NCI-H1417 (cell line): ENCODE data around the gene ATP1A2.

Experiments
- DNase-seq, 3 experiments: peaks; one replicate each; lab custom pipeline; 2025; lab: John Stamatoyannopoulos, UW

ATP1A2 gene

DNA sequence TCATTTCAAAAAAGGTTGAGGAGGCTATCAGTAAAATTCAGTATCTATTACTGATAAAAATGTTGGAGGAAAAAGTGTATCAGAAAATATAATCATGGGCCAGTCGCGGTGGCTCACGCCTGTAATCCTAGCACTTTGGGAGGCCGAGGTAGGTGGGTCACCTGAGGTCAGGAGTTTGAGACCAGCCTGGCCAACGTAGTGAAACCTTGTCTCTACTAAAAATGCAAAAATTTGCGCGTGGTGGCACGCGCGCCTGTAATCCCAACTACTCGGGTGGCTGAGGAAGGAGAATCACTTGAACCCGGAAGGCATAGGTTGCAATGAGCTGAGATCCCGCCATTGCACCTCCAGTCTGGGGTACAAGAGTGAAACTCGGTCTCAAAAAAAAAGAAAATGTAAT, 30.5 kb downstream of the ATP1A2 start:
- no peak for DNase-seq

DNA sequence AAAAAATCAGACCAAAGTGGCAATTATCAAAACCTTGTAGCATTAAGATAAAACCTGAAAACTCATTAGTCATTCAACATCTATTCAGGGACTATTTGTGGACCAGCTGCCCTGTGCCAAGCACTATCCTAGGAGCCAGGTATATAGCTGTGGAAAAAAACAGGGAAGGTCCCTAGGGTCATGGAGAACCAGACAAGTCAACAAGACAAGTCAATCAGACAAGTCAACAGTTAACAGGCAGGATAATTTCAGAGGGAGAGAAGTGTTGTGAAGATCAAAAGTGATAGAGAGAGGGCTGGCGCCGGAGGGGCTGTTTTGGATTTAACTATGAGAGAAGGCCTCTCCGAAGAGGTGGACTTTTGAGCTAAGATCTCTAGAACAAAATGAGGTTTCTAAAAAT, 32.6 kb downstream of the ATP1A2 start:
- DNase-seq = no peak

DNA sequence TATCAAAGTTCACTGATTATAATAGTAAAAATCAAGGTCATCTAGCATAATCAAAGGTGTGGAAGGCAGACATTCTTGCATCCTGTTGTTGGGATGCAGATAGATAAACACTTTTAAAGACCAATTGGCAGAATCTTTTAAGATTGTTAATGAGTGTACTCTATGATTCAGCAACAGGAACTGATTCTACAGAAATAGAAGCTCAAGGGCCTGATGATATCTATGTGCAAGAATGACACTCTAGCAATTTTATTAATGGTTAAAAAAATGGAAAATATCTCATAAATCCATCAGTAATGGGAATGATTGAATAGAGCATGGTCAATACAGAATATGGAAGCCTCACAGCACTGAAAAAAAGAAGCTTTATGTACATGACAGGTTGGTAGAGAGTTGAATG, 33.7 kb downstream of the ATP1A2 start:
- no peak for DNase-seq

DNA sequence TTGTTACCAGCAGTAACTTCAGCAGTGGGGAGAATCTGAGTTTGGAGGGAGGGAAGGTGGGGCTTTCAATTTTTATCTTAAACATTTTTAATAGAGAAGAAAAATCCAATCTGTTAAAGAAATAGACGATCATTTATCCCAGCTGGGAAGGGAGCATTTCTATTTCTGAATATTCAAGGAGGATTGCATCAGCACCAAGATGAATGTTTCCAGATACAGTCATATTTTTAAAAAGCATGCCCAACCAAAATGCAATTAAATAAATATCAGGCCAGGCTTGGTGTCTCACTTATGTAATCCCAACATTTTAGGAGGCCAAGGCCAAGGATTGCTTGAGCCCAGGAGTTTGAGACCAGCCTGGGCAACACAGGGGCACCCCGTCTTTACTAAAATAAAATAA, 34.2 kb downstream of the ATP1A2 start:
- no peak for DNase-seq

DNA sequence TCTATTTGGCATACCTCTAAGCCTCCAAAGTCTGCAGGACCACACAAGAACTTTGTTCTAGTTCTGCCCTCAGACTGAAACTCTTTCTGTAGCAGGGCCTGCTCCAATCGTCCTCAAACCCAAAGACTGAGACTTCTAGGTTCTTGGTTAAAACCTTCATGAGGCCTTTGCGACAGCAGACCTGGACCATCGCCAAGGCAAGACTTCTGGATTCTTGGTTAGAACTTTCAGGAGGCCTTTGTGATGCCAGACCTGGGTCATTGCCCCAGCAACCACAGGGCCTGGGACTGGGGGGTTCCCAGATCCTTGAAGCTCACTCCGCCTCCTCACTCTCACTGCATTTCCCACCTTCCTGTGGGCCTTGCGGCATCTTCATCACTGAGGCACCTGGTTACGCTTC, 35.7 kb downstream of the ATP1A2 start, which contains the start of gene ATP1A4:
Gene ATP1A4, plus strand, starts transcription at position 301 of the 400 bp plus-strand sequence. CDS start 438 bp downstream, outside the sequence.
- no peak for DNase-seq

DNA sequence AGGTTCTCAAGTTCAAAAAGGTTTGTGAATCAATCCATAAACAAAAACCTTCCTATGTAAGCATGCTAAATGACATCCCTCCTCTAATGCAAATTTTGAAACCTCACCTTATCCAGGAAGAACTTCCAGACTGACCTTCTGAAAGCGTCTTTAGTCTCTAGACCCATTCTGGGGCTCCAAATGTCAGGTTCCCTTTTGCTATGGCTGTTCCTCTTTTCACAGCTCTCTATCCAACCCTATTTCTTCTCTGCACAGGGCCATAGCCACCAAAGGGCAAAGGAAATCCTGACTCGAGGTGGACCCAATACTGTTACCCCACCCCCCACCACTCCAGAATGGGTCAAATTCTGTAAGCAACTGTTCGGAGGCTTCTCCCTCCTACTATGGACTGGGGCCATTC, 39.2 kb downstream of the ATP1A2 start:
- DNase-seq = no peak

DNA sequence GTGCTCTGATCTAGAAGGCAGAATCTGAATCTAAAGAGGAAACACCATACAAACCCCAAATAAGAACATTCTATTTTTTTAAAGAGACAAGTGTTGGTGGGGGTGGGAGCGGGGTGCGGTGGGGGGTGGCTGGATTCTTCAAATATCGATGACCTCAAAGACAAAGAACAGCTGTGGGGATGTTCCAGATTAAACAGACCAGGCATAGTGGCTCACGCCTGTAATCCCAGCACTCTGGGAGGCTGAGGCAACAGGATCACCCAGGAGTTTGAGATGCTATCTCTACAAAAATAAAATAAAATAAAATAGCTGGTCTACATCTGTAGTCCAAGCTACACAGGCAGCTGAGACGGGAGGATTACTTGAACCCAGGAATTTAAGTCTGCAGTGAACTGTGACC, 40.8 kb downstream of the ATP1A2 start:
- DNase-seq = no peak

DNA sequence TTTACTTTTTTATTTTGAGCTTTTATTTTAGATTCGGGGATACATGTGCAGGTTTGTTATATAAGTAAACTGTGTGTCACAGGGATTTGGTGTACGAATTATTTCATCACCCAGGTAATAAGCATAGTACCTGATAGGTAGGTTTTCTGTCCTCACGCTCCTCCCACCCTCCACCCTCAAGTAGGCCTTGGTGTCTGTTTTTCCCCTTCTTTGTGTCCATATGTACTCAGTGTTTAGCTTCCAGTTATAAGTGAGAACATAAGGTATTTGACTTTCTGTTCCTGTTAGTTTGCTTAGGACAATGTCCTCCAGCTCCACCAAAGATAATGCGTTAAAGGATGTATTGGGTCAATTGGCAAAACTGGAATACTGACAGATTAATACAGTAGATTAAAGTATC, 41.6 kb downstream of the ATP1A2 start:
- no peak for DNase-seq

DNA sequence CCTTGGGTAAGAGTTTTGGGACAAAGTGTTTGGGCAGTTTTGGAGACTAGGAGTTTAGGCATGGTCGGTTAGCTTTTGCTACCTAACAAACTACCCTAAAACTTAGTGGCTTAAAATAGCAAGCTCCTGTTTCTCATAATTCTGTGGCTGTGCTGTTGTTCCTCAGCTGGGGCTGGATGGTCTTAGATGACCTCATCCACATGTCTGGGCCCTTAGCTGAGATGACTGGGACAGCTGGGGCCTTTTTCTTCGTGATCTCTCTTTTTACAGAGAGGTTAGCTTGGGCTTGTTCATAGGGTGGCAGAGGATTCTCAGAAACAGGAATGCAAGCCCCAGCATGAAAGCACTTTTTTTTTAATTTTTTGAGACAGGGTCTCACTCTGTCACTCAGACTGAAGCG, 42.5 kb downstream of the ATP1A2 start:
- no peak for DNase-seq

DNA sequence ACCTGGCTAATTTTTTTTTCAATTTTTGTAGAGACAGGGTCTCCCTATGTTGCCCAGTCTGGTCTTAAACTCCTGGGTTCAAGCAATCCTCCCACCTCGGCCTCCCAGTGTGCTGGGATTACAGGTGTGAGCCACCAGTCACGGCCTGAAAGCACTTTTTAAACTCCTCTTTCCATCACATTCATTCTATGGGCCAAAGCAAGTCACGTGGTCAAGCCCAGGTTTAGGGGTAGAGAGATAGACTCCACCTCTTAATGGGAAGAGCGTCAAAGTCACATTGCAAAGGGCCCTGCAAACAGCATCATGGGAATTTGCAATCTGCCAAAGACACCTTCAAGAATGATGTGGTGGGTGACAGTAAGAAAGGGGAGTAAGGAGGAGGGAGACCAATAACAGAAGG, 43.0 kb downstream of the ATP1A2 start:
- no peak for DNase-seq

DNA sequence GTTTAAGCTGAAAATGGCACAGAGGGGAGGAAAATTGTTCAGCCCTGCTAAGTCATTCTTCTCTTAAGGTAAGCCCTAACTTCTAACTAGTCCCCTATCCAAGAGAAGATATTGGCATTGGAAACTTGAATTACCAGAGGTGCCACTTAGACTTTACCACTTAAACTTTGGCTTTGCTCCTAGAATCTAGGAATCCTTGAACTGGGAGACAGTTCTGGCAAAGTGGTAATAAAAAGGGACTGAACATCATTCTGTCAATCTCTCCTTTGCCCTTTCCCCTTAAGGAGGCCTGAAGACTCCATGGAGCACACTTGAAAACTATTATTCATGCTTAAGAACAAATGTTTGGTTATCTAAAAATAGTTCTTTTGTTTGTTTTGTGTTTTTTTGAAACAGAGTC, 44.3 kb downstream of the ATP1A2 start:
- peak in 1 of 3 experiments; percentile 21 for DNase-seq

DNA sequence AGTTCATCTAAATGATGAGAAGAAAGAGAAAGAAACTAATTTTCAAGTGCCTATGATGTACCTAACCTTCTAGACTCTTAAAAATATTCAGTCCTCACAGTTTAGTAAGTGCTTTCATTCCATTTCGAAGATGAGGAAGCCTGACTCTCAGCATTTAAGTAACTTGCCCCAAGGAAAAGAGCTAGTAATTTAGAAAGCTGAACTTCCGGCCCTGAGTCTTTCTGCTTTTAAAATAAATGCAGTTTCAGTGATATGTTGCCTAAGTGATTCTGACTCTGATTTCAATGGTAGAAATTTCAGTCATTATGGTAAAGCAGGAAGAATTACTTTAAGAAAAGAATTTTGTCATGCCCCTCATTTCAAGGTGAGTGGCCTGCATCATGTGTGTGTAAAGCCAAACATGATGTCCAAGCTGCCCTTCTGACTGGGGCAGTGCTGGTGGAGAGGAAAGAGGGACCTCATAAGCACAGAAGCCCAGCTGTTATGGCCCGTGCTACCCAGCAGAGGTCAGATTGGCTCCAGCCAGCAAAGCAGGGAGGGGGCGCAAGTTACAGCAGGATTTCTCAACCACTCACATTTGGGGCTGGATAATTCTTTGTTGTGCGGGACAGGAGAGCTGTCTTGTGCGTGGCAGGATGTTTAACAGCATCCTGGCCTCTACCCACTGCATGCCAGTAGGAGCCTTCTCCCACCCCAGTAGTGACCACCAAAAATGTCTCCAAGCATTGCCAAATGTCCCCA, 46.6 kb downstream of the ATP1A2 start:
- DNase-seq = peak in 1 of 3 experiments; percentile 44

DNA sequence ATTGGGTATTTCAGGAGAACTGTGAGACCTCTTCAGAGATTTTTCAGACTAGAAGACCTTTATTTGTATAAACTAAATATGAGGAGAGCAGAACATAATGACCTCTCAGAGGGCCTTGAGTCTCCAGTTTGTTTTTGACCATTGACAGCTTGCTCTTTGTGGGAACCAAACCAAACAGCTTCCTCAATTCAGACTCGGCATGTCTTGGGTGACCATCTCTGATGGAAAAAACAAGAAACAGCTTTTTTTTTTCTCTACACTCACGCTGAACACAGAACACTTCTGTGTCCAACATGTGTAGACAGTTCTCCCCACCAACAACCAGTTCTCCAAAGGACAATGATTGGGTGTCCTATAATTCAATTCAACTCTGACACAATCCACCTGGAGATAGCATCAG, 47.4 kb downstream of the ATP1A2 start:
- no peak for DNase-seq

DNA sequence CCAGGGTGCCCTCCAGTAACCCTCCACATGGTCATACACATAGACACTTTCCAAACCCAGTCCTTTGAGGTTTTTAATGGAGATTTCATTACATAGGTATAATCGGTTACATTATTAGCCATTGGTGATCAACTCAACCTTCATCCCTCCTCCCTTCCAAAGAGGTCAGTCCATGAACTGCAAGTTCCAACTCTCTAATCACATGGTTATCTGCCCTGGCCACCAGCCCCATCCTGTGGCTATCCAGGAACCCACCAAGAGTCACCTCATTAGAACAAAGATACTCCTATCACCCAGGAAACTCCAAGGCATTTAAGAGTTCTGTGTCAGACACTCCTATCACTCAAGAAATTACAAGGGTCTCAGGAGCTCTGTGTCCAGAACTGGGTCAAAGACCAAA, 48.1 kb downstream of the ATP1A2 start:
- no peak for DNase-seq

DNA sequence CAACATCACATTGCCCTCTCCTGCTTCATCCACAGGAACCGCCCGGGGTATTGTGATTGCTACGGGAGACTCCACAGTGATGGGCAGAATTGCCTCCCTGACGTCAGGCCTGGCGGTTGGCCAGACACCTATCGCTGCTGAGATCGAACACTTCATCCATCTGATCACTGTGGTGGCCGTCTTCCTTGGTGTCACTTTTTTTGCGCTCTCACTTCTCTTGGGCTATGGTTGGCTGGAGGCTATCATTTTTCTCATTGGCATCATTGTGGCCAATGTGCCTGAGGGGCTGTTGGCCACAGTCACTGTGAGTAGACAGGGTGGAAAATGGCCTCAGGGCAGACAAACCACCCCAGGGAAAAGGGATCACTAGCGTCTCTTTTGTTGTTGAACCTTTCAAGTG, 48.6 kb downstream of the ATP1A2 start:
- DNase-seq = no peak

DNA sequence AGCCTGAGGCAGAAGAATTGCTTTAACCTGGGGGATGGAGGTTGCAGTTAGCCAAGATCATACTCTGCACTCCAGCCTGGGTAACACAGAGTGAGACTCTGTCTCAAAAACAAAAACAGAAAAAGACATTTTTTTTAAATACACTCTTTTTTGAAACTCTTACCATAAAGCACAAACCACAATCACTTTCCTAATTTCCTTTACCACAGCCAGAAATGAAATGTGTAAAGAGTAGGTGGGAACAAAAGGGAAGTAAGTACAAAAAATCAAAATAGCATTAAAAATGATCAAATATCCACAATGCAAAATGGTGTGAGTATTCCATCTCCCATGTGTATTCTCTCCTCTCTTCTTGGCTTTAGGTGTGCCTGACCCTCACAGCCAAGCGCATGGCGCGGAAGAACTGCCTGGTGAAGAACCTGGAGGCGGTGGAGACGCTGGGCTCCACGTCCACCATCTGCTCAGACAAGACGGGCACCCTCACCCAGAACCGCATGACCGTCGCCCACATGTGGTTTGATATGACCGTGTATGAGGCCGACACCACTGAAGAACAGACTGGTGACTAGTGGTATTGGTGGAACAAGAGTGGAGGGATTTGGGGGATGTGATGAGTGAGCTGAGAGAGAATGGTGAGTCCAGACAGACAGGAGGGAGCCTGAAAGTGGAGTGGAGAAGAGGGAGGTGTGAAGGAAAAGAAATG, 50.8 kb downstream of the ATP1A2 start:
- DNase-seq = no peak

DNA sequence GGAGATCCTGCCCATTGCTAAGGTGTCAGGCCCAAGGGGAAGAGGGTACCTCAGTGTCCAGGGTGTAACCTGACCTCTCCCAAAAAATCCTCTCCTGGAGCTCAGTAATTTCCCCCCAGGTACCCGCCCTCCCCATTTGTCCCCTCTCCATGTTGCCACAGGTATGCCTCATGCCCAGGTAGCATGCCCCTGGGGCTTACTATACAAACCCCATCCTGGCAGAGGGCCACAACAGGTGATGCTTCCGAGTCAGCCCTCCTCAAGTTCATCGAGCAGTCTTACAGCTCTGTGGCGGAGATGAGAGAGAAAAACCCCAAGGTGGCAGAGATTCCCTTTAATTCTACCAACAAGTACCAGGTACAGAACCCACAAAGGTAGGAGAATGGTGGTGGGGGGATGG, 51.5 kb downstream of the ATP1A2 start:
- DNase-seq = no peak

DNA sequence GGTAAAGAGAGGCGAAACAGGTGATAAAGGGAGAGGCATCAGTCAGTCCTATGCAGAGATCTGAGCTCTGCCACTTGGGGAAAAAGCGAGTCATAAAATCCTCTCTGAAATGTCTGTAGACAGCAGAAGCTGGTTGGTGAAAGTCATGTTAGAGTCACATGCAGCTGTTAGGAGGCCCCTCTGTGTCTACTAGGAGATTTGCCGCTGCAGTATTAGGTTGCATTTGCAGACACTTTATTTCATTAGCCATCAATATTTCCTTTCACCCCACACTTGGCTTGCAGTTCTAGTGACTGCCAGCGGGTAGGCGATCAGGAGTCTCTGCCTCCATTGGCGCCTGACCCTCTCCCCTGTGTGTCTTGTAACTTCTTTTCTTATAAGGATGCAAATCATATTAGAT, 52.0 kb downstream of the ATP1A2 start:
- no peak for DNase-seq

DNA sequence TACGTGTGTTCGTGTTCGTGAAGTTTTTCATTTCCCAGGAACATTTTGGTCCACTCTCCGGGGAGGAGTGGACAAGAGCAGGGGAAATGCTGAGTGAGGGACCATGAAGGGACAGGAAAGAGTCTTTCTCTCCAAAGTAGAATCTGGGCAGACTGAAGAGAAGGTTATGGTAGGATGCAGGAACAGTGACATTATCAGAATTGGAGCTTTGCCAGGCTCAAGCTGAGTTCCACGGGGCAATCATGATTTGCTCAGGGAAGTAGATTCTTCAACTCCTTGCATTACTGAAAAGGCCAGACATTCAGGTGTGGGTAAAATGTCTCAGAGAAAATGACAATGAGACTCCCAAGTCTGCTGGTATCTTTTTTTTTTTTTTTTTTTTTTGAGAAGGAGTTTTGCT, 52.5 kb downstream of the ATP1A2 start:
- DNase-seq = peak in 1 of 3 experiments; percentile 16

DNA sequence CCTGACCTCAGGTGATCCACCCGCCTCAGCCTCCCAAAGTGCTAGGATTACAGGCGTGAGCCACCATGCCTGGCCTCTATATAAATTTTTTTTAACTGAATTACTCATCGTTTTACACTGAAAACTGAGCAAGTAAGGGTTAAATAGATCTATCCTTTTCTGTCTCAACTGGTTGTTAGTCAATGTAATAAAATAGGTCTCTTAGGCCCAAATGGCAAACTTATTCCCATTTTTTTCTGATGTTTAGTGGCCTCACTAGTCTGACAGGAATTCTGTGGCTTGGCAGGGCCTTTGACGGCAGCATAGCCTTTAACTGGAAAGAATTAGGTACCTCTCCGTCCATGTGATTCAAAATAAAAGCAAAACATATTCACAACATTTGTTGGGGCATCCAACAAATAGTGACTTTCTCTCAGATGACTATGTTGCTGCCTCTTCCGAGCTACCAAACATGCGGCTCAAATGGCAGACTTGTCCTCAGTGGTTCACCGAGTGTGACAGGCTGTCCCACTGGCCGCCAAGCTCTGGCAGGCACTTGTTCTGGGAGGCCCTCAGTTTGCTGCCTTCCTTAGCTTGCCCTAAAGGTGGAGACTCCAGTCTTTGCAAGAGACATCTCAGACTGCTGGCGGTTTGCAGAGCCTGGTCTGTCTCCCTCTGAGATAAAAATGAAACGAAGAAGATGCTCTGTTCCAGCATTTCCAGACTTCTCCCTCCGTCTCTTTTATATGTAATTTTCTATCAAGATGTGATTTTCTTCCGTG, 53.2 kb downstream of the ATP1A2 start:
- peak in 1 of 3 experiments; percentile 65 for DNase-seq

DNA sequence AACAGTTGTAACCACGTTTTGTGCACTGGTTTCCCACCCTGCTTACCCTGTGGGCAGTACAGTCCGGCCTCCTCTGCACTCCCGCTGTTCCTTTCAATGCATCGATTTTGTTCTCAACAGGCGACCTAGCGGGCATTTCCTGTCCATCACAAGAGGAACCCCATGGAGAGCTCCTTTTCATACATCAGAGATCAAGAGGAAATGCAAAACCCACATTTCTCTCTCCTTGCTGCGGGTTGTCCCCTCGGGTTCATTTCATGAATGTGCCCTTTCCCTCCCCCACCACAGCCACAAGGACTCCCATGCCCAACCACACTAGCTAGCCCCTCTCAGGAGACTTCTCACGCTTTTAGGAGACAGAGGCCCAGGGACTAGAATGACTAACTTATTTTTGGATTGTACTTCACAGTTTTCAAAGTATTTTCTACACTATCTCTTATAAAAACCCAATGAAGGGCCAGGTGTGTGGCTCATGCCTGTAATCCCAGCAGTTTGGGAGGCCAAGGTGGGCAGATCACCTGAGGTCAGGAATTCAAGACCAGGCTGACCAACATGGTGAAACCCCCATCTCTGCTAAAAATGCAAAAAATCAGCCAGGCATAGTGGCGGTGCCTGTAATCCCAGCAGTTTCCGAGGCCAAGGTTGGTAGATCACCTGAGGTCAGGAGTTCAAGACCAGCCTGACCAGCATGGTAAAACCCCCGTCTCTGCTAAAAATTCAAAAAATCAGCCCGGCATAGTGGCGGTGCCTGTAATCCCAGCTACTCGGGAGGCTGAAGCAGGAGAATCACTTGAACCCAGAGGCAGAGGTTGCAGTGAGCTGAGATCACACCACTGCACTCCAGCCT, 54.2 kb downstream of the ATP1A2 start:
- DNase-seq = peak; percentile 57 to 98 (median 84)

DNA sequence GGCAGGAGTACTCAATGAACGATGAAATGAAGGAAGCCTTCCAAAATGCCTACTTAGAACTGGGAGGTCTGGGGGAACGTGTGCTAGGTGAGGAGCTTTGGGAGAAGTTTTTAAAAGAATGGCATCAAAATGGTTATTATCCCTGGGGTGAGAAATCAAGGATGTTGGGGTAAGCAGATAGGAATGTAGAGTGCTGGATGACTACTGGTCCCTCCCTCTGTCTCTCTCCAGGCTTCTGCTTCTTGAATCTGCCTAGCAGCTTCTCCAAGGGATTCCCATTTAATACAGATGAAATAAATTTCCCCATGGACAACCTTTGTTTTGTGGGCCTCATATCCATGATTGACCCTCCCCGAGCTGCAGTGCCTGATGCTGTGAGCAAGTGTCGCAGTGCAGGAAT, 55.8 kb downstream of the ATP1A2 start:
- no peak for DNase-seq
